RWPE2 (cell line): ENCODE data around the gene LRRC59.

Experiments used
- ATAC-seq: fragments of 200-7000 bp; cut with Tn5 transposase; 3 replicates; pipeline ENCODE4 v1.9.1; 2021; ENCODE audit warnings: low read depth
- DNase-seq: peaks from one replicate; pipeline ENCODE4 v3.0.0-alpha.2; 2020; ENCODE audit warnings: low spot score
- H3K27ac ChIP-seq: fragments of 450-650 bp; 2 replicates; pipeline ENCODE4 v1.5.1; 2017; ENCODE audit warnings: mild to moderate bottlenecking; ENCODE audit not compliant: poor library complexity, severe bottlenecking
- H3K27me3 ChIP-seq: fragments of 250-450 bp; sonication (Bioruptor Pico); 2 replicates; pipeline ENCODE4 v1.5.1; 2021; ENCODE audit warnings: mild to moderate bottlenecking, moderate library complexity; ENCODE audit not compliant: insufficient read depth, poor library complexity, severe bottlenecking
- H3K36me3 ChIP-seq: fragments of 250-450 bp; sonication (Bioruptor Pico); 2 replicates; pipeline ENCODE4 v1.5.1; 2020; ENCODE audit warnings: low read depth, mild to moderate bottlenecking, moderate library complexity
- H3K4me1 ChIP-seq: fragments of 250-450 bp; sonication (Bioruptor Pico); 2 replicates; pipeline ENCODE4 v1.5.1; 2021; ENCODE audit warnings: mild to moderate bottlenecking, moderate library complexity; ENCODE audit not compliant: insufficient read depth, poor library complexity, severe bottlenecking
- H3K4me3 ChIP-seq: fragments of 250-450 bp; sonication (Bioruptor Pico); 2 replicates; pipeline ENCODE4 v1.5.1; 2021; ENCODE audit warnings: mild to moderate bottlenecking, moderate library complexity; ENCODE audit not compliant: severe bottlenecking
- H3K9me3 ChIP-seq: fragments of 250-450 bp; sonication (Bioruptor Pico); 2 replicates; pipeline ENCODE4 v1.5.1; 2021; ENCODE audit warnings: mild to moderate bottlenecking, moderate library complexity; ENCODE audit not compliant: severe bottlenecking
- CTCF ChIP-seq: fragments of 450-650 bp; IDR thresholded peaks from one replicate; pipeline ENCODE4 v1.5.1; 2017; ENCODE audit warnings: mild to moderate bottlenecking, moderate library complexity; ENCODE audit not compliant: poor library complexity, severe bottlenecking

Gene LRRC59

DNA sequence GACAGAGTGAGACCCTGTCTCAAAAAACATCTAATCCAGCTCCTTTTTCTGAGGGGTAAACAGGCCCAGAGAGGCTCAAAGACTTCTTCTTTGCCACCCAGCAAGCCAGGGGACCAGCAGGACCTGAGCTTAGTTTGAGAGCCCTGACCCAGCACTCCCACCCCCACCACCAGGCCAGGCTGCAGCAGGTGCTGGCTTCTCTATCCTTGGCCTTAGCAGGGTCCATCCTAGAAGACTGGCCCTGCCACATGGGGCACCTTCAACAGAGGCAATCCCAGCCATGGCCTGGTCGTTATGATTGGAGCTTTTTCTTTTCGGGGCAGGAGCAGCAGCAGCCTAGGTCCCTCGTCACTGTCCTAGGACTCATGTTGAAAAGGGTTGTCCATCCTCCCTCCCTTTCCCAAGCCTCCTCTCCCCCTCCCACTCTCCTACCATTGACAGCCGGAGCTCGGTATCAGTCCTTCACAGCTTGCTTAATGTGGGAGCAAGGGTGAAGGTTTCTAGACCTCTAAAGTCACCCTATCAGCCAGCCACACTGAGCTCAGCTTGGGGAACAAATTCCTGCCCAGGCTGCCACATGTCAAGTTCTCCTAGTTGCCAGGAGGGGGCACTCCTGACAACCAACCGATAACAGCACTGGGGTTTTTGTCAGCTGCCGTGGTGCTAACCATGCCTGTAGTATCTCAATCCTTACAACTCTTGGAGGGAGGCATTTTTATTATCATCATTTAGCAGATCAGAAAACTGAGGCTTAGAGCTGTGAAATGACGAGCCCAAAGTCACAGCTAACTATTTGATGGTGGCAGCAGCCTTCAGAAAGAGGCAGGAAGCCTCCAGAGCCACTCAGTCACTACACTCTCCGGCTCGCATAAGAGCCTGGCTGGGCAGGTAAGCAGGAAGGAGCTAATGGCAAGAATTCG, 35.5 kb downstream of the LRRC59 start:
- ATAC-seq (peak; percentile 27; the same call in 2 of the 3 replicates), DNase-seq (no peak)
- H3K27ac ChIP-seq, result no peak overlapping the region
- H3K9me3 ChIP-seq, result no peaks in the 10 kb centered on the region
- H3K27me3 ChIP-seq, result no peaks in the 10 kb centered on the region
- H3K4me1 ChIP-seq, result no peaks in the 10 kb centered on the region
- H3K4me3 ChIP-seq, result no peak overlapping the region
- peaks cover 31% of the 10 kb centered on the region for H3K36me3 ChIP-seq
- peak; percentile 71 for TF ChIP-seq CTCF

DNA sequence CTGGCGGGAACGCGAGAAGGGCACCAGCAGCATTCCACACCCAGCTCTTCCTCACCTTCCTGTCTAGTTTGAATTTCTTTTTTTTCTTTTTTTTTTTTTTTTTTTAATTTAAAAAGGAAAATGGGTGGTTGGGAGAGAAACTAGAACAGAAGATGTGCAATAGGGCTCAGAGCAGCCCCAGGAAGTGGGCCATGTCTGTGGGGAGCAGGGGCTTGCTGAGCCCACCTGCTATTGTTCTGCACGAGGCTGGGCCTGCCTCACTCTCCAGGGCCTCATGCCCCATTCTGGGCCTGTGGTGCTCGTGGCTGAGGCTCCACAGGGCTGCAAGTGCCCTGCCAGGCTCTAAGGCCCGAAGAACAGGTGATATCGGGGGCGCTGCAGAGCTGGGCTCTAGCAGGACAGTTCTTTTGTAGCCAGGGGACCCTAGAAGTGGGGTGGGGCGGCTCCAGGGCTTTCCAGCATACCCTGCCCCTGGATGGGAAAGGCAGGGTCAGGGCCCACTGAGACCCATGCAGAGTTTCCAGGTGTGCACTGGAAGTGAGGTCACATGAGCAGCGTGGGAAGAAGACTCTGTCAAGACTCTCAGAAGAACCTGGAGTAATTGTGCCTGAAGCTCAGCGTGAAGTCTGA, 36.7 kb downstream of the LRRC59 start:
- DNase-seq, result no peak
- Histone ChIP-seq H3K36me3 (peaks cover 42% of the 10 kb centered on the region), H3K9me3 (no peaks in the 10 kb centered on the region), H3K4me1 (no peaks in the 10 kb centered on the region), H3K4me3 (no peak overlapping the region), H3K27ac (no peak overlapping the region), H3K27me3 (no peaks in the 10 kb centered on the region)
- ATAC-seq, result no peak
- TF ChIP-seq CTCF, result no peak

- Histone ChIP-seq H3K9me3 (no peaks in the 10 kb centered on the region), H3K27me3 (no peaks in the 10 kb centered on the region), H3K36me3 (peaks cover 48% of the 10 kb centered on the region), H3K27ac (no peak overlapping the region), H3K4me1 (no peaks in the 10 kb centered on the region), H3K4me3 (no peak overlapping the region)
- DNase-seq, result no peak
- ATAC-seq, result no peak
- no peak for TF ChIP-seq CTCF
These were observed 37.3 kb downstream of the LRRC59 start for GRCh38 chr17:50359998-50360461.

DNA sequence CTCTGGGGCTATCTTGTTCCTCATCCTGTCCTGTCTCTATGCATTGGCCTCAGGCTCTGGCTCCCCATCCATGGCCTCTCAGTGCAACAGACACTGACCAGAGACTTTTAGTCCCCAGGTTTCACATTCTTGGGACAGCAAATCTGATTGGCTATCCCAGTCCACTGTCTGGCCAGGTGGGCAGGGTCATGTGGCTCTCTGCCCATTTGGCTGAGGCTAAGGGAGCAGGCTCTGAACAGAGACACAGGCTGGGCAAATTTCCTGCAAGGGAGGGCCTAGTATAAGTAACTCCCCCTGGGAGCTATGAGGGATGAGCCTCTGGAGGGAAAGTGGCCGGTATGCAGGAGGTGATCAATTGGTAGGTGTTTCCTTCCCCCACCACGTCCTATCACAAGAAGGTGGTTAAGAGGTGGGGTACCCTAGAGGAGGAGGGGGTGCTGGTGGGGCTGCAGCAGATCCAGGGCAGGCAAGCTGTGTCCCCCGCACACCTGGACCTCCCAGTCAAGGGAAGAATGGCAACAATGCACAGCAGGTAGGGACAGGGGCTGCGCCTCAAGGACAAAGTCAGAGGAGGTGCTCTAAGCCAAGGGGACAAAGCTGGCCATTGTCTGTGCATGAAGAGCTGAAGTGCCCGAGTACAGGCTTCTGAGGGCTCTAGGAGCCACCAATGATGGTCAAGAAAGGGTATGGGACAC, 38.2 kb downstream of the LRRC59 start:
- peaks cover 57% of the 10 kb centered on the region for H3K36me3 ChIP-seq
- H3K9me3 ChIP-seq, result no peaks in the 10 kb centered on the region
- H3K4me1 ChIP-seq, result no peaks in the 10 kb centered on the region
- H3K4me3 ChIP-seq, result no peak overlapping the region
- H3K27ac ChIP-seq, result no peak overlapping the region
- ATAC-seq (no peak), DNase-seq (no peak)
- H3K27me3 ChIP-seq, result no peaks in the 10 kb centered on the region
- TF ChIP-seq CTCF, result no peak
